SH-SY5Y (cell line): ENCODE data around the gene PIK3R1.

Source experiments
- GATA2 ChIP-seq: IDR thresholded peaks from 2 replicates; pipeline ENCODE4 v1.6.1; 2011; ENCODE audit warnings: mild to moderate bottlenecking, low read depth, low read length
- GATA3 ChIP-seq: IDR thresholded peaks from 2 replicates; pipeline ENCODE4 v1.6.1; 2011; ENCODE audit warnings: low read depth, mild to moderate bottlenecking, low read length, moderate library complexity

DNA sequence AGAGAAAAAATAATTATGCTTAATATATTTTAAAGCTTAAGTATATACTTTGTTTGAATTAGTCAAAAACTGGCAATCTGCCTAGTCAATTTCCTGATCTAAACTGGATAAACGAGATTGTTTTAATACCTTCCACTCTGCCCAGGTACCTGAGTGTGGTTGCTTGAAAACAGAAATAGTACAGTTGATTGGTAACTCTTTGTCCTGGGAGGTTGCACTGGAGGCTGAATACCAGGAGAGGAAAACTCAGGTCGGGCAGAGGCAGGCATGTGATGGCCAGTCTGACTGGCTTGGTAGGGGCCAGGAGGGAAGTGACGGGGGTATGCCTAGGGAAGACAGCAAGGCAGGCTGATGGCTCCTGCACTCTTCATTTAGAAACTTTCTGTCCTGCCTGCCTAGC lies 80.2 kb downstream of the PIK3R1 start:
- TF ChIP-seq GATA2 (no peak), GATA3 (no peak)
